Measurements from ENCODE around the gene PDE4A. TPM values are rescaled to one million over a fixed set of nuclear protein-coding genes. Genes with fewer than 3 reads are reported as not detected.
A peak's percentile ranks its signal among the peaks of the same experiment; 100 is the strongest.

PDE4A gene
- total and polyA plus RNA-seq, 10 of the 15 experiments (the other 5 are each of a cell fraction or from before 2014, with no cell fraction given), result 0.24 to 13.3 (median 4.9) TPM

DNA sequence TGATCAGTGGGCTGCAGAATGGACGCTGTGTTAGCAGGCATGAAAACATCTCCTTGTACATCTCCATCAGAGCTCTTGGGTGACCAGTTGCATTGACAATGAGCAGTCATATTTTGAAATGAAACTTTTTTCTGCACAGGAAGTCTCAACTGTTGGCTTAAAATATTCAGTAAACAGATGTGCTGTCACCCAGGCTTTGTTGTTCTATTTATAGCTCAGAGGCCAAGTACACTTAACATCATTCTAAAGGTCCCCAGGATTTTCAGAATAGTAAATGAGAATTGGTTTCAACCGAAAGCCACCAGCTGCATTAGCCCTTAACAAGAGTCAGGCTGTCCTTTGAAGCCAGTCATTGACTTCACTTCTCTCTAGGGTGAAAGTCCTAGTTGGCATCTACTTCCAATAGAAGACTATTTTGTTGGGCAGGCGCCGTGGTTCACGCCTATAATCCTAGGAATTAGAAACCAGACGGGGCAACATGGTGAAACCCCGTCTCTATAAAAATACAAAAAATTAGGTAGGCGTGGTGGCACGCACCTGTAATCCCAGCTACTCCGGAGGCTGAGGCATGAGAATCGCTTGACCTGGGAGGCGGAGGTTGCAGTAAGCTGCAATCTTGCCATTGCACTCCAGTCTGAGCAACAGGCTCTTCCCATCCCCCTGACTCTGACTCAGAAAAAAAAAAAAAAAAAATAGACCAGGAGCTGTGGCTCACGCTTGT is 7.9 kb upstream of the PDE4A start (continued):
- TF ChIP-seq, protein P1, sequence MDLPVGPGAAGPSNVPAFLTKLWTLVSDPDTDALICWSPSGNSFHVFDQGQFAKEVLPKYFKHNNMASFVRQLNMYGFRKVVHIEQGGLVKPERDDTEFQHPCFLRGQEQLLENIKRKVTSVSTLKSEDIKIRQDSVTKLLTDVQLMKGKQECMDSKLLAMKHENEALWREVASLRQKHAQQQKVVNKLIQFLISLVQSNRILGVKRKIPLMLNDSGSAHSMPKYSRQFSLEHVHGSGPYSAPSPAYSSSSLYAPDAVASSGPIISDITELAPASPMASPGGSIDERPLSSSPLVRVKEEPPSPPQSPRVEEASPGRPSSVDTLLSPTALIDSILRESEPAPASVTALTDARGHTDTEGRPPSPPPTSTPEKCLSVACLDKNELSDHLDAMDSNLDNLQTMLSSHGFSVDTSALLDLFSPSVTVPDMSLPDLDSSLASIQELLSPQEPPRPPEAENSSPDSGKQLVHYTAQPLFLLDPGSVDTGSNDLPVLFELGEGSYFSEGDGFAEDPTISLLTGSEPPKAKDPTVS (IDR thresholded peaks at IDR 0.05; ENCODE audit: low read depth, low read length), result no peak
- TF ChIP-seq, protein P2, sequence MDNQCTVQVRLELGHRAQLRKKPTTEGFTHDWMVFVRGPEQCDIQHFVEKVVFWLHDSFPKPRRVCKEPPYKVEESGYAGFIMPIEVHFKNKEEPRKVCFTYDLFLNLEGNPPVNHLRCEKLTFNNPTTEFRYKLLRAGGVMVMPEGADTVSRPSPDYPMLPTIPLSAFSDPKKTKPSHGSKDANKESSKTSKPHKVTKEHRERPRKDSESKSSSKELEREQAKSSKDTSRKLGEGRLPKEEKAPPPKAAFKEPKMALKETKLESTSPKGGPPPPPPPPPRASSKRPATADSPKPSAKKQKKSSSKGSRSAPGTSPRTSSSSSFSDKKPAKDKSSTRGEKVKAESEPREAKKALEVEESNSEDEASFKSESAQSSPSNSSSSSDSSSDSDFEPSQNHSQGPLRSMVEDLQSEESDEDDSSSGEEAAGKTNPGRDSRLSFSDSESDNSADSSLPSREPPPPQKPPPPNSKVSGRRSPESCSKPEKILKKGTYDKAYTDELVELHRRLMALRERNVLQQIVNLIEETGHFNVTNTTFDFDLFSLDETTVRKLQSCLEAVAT (IDR thresholded peaks at IDR 0.05), result peak; percentile 69; the same call in 1 of the 2 replicates
- no peak for TF ChIP-seq NRF1 (conservative IDR thresholded peaks at IDR 0.05; ENCODE audit: low read depth, low read length)

DNA sequence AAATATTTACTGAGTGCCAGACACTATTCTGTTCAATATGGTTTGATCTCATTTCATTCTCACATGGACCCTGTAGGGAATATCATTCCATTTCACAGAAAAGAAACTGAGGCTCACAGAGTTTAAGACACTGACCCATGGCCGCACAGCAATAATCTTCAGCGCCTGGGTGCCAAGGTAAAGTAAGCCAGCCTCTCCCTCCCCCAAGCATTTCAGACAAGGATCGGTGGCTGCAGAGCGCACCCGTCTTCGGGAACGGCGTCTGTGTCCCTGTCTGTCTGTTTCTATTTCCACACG is 4.3 kb upstream of the PDE4A start:
- H3K27ac ChIP-seq (ENCODE audit: control insufficient read depth, insufficient read depth), result peak overlapping the region; percentile 72
- TF ChIP-seq, protein P3, sequence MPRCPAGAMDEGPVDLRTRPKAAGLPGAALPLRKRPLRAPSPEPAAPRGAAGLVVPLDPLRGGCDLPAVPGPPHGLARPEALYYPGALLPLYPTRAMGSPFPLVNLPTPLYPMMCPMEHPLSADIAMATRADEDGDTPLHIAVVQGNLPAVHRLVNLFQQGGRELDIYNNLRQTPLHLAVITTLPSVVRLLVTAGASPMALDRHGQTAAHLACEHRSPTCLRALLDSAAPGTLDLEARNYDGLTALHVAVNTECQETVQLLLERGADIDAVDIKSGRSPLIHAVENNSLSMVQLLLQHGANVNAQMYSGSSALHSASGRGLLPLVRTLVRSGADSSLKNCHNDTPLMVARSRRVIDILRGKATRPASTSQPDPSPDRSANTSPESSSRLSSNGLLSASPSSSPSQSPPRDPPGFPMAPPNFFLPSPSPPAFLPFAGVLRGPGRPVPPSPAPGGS (IDR thresholded peaks at IDR 0.05; ENCODE audit: borderline replicate concordance, insufficient read depth, low read depth, low read length, poor library complexity, severe bottlenecking), result no peak
- TF ChIP-seq JUND (IDR thresholded peaks at IDR 0.05; ENCODE audit: low read depth, low read length) (no peak), NR2F1 (conservative IDR thresholded peaks at IDR 0.05) (no peak)
- peak overlapping the region; percentile 71 for H3K4me2 ChIP-seq (ENCODE audit: control insufficient read depth, insufficient read depth)
- H3K4me1 ChIP-seq (ENCODE audit: control insufficient read depth, insufficient read depth, low read length), result peaks cover 51% of the 10 kb centered on the region
- no peaks in the 10 kb centered on the region for H4K20me1 ChIP-seq (ENCODE audit: control insufficient read depth, insufficient read depth)
- peaks cover 0 to 14% of the 10 kb centered on the region in 2 experiments; a peak in 3 of 4 replicates for H3K27me3 ChIP-seq (replicated peaks in 1 of 2; ENCODE audit: control insufficient read depth in 2 of 2, insufficient read depth in 2 of 2, low read length in 1 of 2)
- intact Hi-C loops (cut with micrococcal nuclease; ENCODE audit: unreplicated experiment), result loop anchor here (10.0 kb wide), 1 partner anchor 239 kb away; the partner anchor contains the start of gene ILF3
- no peaks in the 10 kb centered on the region for H3K79me2 ChIP-seq (ENCODE audit: control insufficient read depth, insufficient read depth, low read length)
- peak overlapping the region; percentile 70 for H2AFZ ChIP-seq (ENCODE audit: control insufficient read depth, low read depth, low read length)
- POLR2A ChIA-PET, result interaction anchor here (0.6 to 7.8 kb wide), 11 partner anchors 9 to 179 kb away, joined by 3 to 122 read pairs (median 5); partner anchors contain the start of genes CDC37, ICAM1 and TYK2
- no TSS peak for BruUV-seq (replicated peaks)
- DNase-seq (ENCODE audit: low read depth, low spot score) (no peak), ATAC-seq (no peak), FAIRE-seq (no peak)
- RAD21 ChIA-PET (ENCODE audit: unreplicated experiment), result interaction anchor here (0.7 to 10.2 kb wide), 9 partner anchors 9 to 157 kb away, joined by 3 to 209 read pairs (median 5); partner anchors contain the start of genes CDC37 and ICAM1
- peak overlapping the region; percentile 46 for H3K9ac ChIP-seq (ENCODE audit: control insufficient read depth, insufficient read depth, low read length)
- peaks cover 2% of the 10 kb centered on the region; the same call in 2 of the 3 replicates for H3K9me3 ChIP-seq (replicated peaks; ENCODE audit: control insufficient read depth, insufficient read depth, low read length)
- SMC1A ChIA-PET (ENCODE audit: uncharacterized antibody, unreplicated experiment), result interaction anchor here (1.1 to 16.0 kb wide), 7 partner anchors 10 to 152 kb away, joined by 3 to 364 read pairs (median 4); partner anchors contain the start of genes CDC37, CDKN2D, ICAM1 and PDE4A
- peak overlapping the region; percentile 71 for H3K4me3 ChIP-seq
- in situ Hi-C loops (cut with MboI), result no loop called here
- no peaks in the 10 kb centered on the region for H3K36me3 ChIP-seq (ENCODE audit: control insufficient read depth in 2 of 2, insufficient read depth in 2 of 2, low read length in 1 of 2)
- CTCF ChIA-PET, result interaction anchor here (0.6 to 28.5 kb wide), 15 partner anchors 6 to 283 kb away, joined by 3 to 1053 read pairs (median 3); partner anchors contain the start of genes CDC37, CDKN2D, ICAM1 and KRI1
- WGBS (ENCODE audit: insufficient coverage, insufficient replicate concordance, low lambda C conversion rate, missing lambda C conversion rate), result 2% methylated on average over 9 of the region's 9 CpGs

All from GM12878 (cell line).